ENCODE measurements around the gene DCLK2.

DCLK2 gene

GRCh38 chr4:150259861-150260567, 181.8 kb downstream of the DCLK2 start:
- POLR2A ChIA-PET, result no interaction called here
- no peak for DNase-seq (ENCODE audit: extremely low spot score)
- CTCF ChIA-PET, result interaction anchor here (3.3 kb wide), 1 partner anchor 17 kb away, joined by 16 read pairs; no protein-coding TSS in a partner anchor
- no peak for TF ChIP-seq CTCF (IDR thresholded peaks at IDR 0.05; ENCODE audit: control extremely low read depth, extremely low read depth, low read depth, missing control alignments)

DNA sequence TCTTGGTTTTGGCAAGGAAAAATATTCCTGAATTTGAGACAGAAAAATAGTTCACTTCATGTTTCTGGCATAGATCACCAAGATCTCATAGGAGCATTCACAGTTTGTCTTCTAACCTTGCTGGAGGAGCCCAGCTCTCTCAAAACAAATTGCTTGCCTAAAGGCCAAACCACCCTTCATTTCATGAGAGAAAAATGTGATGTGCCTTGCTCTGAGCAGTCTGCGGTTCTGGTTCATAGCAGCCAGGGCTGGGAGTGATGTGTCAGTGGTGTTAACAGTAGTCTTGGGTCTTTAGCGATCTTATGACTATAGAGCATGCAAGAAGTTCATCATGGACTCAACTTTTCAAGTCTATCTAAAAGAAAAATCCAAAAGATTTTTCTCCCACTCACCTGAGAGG, 183.3 kb downstream of the DCLK2 start:
- POLR2A ChIA-PET, result no interaction called here

GRCh38 chr4:150262611-150263010, 184.4 kb downstream of the DCLK2 start:
- no peak for DNase-seq (ENCODE audit: extremely low spot score)
- POLR2A ChIA-PET, result no interaction called here
- no peak for TF ChIP-seq CTCF (IDR thresholded peaks at IDR 0.05; ENCODE audit: control extremely low read depth, extremely low read depth, low read depth, missing control alignments)
- CTCF ChIA-PET, result interaction anchor here (1.4 to 3.3 kb wide), 2 partner anchors 20 to 44 kb away, joined by 3 to 16 read pairs; no protein-coding TSS in a partner anchor

More for the DNA sequence above, 183.3 kb downstream of the DCLK2 start:
- DNase-seq (ENCODE audit: extremely low spot score), result no peak
- no peak for TF ChIP-seq CTCF (IDR thresholded peaks at IDR 0.05; ENCODE audit: control extremely low read depth, extremely low read depth, low read depth, missing control alignments)
- CTCF ChIA-PET, result interaction anchor here (0.8 to 3.3 kb wide), 2 partner anchors 19 to 250 kb away, joined by 3 to 16 read pairs; no protein-coding TSS in a partner anchor

GRCh38 chr4:150264595-150265161, 186.4 kb downstream of the DCLK2 start:
- DNase-seq (ENCODE audit: extremely low spot score), result no peak
- ChIA-PET POLR2A (no interaction called here), CTCF (interaction anchor here (1.4 kb wide), 1 partner anchor 51 kb away, joined by 3 read pairs; no protein-coding TSS in a partner anchor)
- TF ChIP-seq CTCF (IDR thresholded peaks at IDR 0.05; ENCODE audit: control extremely low read depth, extremely low read depth, low read depth, missing control alignments), result no peak

- no peak for DNase-seq (ENCODE audit: extremely low spot score)
- POLR2A ChIA-PET, result no interaction called here
- TF ChIP-seq CTCF (IDR thresholded peaks at IDR 0.05; ENCODE audit: control extremely low read depth, extremely low read depth, low read depth, missing control alignments), result no peak
- CTCF ChIA-PET, result no interaction called here
Measured at GRCh38 chr4:150265806-150266205, 187.6 kb downstream of the DCLK2 start.

DNA sequence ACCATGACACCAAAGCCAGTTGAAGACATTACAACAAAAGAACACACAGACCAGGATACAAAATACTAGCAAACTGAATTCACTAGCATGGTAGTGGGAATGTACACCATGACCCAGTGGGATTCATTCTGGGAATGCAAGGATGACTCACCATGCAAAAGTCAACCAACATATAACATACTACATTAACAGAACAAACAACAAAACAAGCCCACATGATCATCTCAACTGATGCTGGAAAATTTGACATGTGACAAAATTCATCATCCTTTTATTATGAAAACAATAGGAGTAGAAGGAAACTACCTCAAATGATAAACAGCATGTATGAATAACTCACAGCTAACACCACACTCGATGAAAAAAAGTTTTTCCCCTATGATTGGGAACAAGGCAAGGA, 190.2 kb downstream of the DCLK2 start:
- CTCF ChIA-PET, result interaction anchor here (1.0 kb wide), 1 partner anchor 26 kb away, joined by 4 read pairs; no protein-coding TSS in a partner anchor
- POLR2A ChIA-PET, result no interaction called here
- no peak for DNase-seq (ENCODE audit: extremely low spot score)
- no peak for TF ChIP-seq CTCF (IDR thresholded peaks at IDR 0.05; ENCODE audit: control extremely low read depth, extremely low read depth, low read depth, missing control alignments)

All from GM10248 (cell line).